GM10266 (cell line): ENCODE results near the gene GPATCH11.

Experiments
- DNase-seq: peaks from one replicate; pipeline ENCODE4 v3.0.0; 2012; ENCODE audit errors: extremely low spot score
- CTCF ChIP-seq: IDR thresholded peaks from 2 replicates; pipeline ENCODE4 v1.5.1; 2012; ENCODE audit warnings: mild to moderate bottlenecking, low read depth; ENCODE audit not compliant: control insufficient read depth, insufficient read depth; ENCODE audit errors: missing control alignments

Gene GPATCH11

GRCh38 chr2:37085731-37086147, 1.4 kb downstream of the GPATCH11 start:
- DNase-seq: no peak
- TF ChIP-seq CTCF: no peak

GRCh38 chr2:37090019-37090477, 5.7 kb downstream of the GPATCH11 start:
- peak; percentile 51 for DNase-seq
- TF ChIP-seq CTCF: no peak

- peak; percentile 21 for DNase-seq
- TF ChIP-seq CTCF: no peak
Measured at GRCh38 chr2:37091873-37092272, 7.6 kb downstream of the GPATCH11 start.

- no peak for TF ChIP-seq CTCF
- no peak for DNase-seq
Measured at GRCh38 chr2:37096568-37096967, 12.2 kb downstream of the GPATCH11 start.

GRCh38 chr2:37098416-37099118, 14.2 kb downstream of the GPATCH11 start:
- DNase-seq: no peak

GRCh38 chr2:37100054-37100453, 15.7 kb downstream of the GPATCH11 start:
- DNase-seq: no peak
- TF ChIP-seq CTCF: no peak

More at GRCh38 chr2:37098416-37099118, 14.2 kb downstream of the GPATCH11 start:
- TF ChIP-seq CTCF: no peak

GRCh38 chr2:37102588-37102987, 18.3 kb downstream of the GPATCH11 start:
- no peak for TF ChIP-seq CTCF
- DNase-seq: no peak
